ENCODE results near the gene KLK3. TPM values are rescaled to one million over a fixed set of nuclear protein-coding genes. Genes with fewer than 3 reads are reported as not detected.

The KLK3 gene
- total RNA-seq, 3 donors from 2014 or later (not counting 1 experiment from before 2014, with no cell fraction given) = not detected

GRCh38 chr19:50832666-50833065 is 22.0 kb upstream of the KLK3 start:
- Histone ChIP-seq H3K4me1 (ENCODE audit: control insufficient read depth, insufficient read depth, low read length) (peaks cover 12% of the 10 kb centered on the region), H3K27me3 (ENCODE audit: control insufficient read depth, insufficient read depth, low read length) (peaks cover 8% of the 10 kb centered on the region), H3K36me3 (ENCODE audit: control insufficient read depth, insufficient read depth, low read length) (no peaks in the 10 kb centered on the region), H3K27ac (ENCODE audit: low read length) (no peak overlapping the region), H3K4me3 (ENCODE audit: low read length) (no peak overlapping the region), H3K9me3 (ENCODE audit: control insufficient read depth, insufficient read depth, low read length) (no peaks in the 10 kb centered on the region)
- DNase-seq = no peak
- peaks cover 5 to 21% of the 10 kb centered on the region in 2 donors for H3K4me1 Mint-ChIP-seq
- no peak overlapping the region for H3K4me3 Mint-ChIP-seq
- 84% methylated on average over 8 of the region's 8 CpGs for WGBS (ENCODE audit: insufficient coverage)
- no peaks in the 10 kb centered on the region for H3K36me3 Mint-ChIP-seq
- TF ChIP-seq, protein P1, sequence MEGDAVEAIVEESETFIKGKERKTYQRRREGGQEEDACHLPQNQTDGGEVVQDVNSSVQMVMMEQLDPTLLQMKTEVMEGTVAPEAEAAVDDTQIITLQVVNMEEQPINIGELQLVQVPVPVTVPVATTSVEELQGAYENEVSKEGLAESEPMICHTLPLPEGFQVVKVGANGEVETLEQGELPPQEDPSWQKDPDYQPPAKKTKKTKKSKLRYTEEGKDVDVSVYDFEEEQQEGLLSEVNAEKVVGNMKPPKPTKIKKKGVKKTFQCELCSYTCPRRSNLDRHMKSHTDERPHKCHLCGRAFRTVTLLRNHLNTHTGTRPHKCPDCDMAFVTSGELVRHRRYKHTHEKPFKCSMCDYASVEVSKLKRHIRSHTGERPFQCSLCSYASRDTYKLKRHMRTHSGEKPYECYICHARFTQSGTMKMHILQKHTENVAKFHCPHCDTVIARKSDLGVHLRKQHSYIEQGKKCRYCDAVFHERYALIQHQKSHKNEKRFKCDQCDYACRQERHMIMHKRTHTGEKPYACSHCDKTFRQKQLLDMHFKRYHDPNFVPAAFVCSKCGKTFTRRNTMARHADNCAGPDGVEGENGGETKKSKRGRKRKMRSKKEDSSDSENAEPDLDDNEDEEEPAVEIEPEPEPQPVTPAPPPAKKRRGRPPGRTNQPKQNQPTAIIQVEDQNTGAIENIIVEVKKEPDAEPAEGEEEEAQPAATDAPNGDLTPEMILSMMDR (IDR thresholded peaks at IDR 0.05) = no peak
- H3K27me3 Mint-ChIP-seq (ENCODE audit: low read depth in 2 of 2) = peaks cover 23 to 33% of the 10 kb centered on the region in 2 donors
- no peak for ATAC-seq
- H3K9me3 Mint-ChIP-seq = no peaks in the 10 kb centered on the region
- H3K27ac Mint-ChIP-seq = no peak overlapping the region
- intact Hi-C loops (cut with micrococcal nuclease) = no loop called here

GRCh38 chr19:50833117-50833801 is 21.5 kb upstream of the KLK3 start, which contains the start of gene KLK15:
KLK15 (minus strand) TSS chr19:50833574; CDS start chr19:50831492, 2,082 bp downstream.
- Histone ChIP-seq H3K36me3 (ENCODE audit: control insufficient read depth, insufficient read depth, low read length) (no peaks in the 10 kb centered on the region), H3K27ac (ENCODE audit: low read length) (no peak within 1 kb of the TSS), H3K4me1 (ENCODE audit: control insufficient read depth, insufficient read depth, low read length) (peaks cover 12% of the 10 kb centered on the region), H3K4me3 (ENCODE audit: low read length) (no peak within 1 kb of the TSS), H3K27me3 (ENCODE audit: control insufficient read depth, insufficient read depth, low read length) (peaks cover 8% of the 10 kb centered on the region), H3K9me3 (ENCODE audit: control insufficient read depth, insufficient read depth, low read length) (no peaks in the 10 kb centered on the region)
- H3K36me3 Mint-ChIP-seq = no peaks in the 10 kb centered on the region
- DNase-seq = no peak
- no peak within 1 kb of the TSS for H3K27ac Mint-ChIP-seq
- TF ChIP-seq, protein P1 (IDR thresholded peaks at IDR 0.05) = no peak
- H3K9me3 Mint-ChIP-seq = no peaks in the 10 kb centered on the region
- intact Hi-C loops (cut with micrococcal nuclease) = no loop called here
- WGBS (ENCODE audit: insufficient coverage) = 73% methylated on average over 8 of the region's 8 CpGs
- H3K27me3 Mint-ChIP-seq (ENCODE audit: low read depth in 2 of 2) = peaks cover 19 to 31% of the 10 kb centered on the region in 2 donors
- peak within 1 kb of the TSS; percentile 47 for H3K4me3 Mint-ChIP-seq
- H3K4me1 Mint-ChIP-seq = peaks cover 5 to 21% of the 10 kb centered on the region in 2 donors
- ATAC-seq = no peak

GRCh38 chr19:50833802-50834167 is 20.9 kb upstream of the KLK3 start:
- no peaks in the 10 kb centered on the region for H3K9me3 Mint-ChIP-seq
- Histone ChIP-seq H3K9me3 (ENCODE audit: control insufficient read depth, insufficient read depth, low read length) (no peaks in the 10 kb centered on the region), H3K4me1 (ENCODE audit: control insufficient read depth, insufficient read depth, low read length) (peaks cover 12% of the 10 kb centered on the region), H3K4me3 (ENCODE audit: low read length) (no peak overlapping the region), H3K36me3 (ENCODE audit: control insufficient read depth, insufficient read depth, low read length) (no peaks in the 10 kb centered on the region), H3K27me3 (ENCODE audit: control insufficient read depth, insufficient read depth, low read length) (peaks cover 8% of the 10 kb centered on the region), H3K27ac (ENCODE audit: low read length) (no peak overlapping the region)
- ATAC-seq = no peak
- 88% methylated on average over 6 of the region's 6 CpGs for WGBS (ENCODE audit: insufficient coverage)
- peaks cover 19 to 31% of the 10 kb centered on the region in 2 donors for H3K27me3 Mint-ChIP-seq (ENCODE audit: low read depth in 2 of 2)
- H3K4me3 Mint-ChIP-seq = peak overlapping the region; percentile 47
- intact Hi-C loops (cut with micrococcal nuclease) = no loop called here
- TF ChIP-seq, protein P1 (IDR thresholded peaks at IDR 0.05) = no peak
- H3K27ac Mint-ChIP-seq = no peak overlapping the region
- peaks cover 5 to 21% of the 10 kb centered on the region in 2 donors for H3K4me1 Mint-ChIP-seq
- DNase-seq = no peak
- no peaks in the 10 kb centered on the region for H3K36me3 Mint-ChIP-seq

Data from natural killer cell (primary cell).